Neural cell (in vitro differentiated cells): ENCODE results near the gene TNNT2.

Experiments used
- CTCF ChIP-seq: fragments of 450-650 bp; IDR thresholded peaks from 2 replicates; pipeline ENCODE4 v1.5.1; 2014; ENCODE audit warnings: antibody characterized with exemption, mild to moderate bottlenecking, moderate library complexity; ENCODE audit not compliant: poor library complexity, severe bottlenecking
- EP300 ChIP-seq: fragments of 450-650 bp; conservative IDR thresholded peaks from 2 replicates; pipeline ENCODE4 v1.6.1; 2014; ENCODE audit warnings: antibody characterized with exemption, mild to moderate bottlenecking, moderate library complexity; ENCODE audit not compliant: poor library complexity, severe bottlenecking
- EZH2 ChIP-seq: fragments of 200-600, 300-800 bp; shearing (Covaris generic), sonication (generic); IDR thresholded peaks from 2 replicates; pipeline ENCODE4 v1.6.1; 2014; ENCODE audit warnings: antibody characterized with exemption, low read length, borderline replicate concordance, mild to moderate bottlenecking; ENCODE audit not compliant: insufficient read depth, poor library complexity, severe bottlenecking
- MXI1 ChIP-seq: fragments of 450-650 bp; conservative IDR thresholded peaks from 2 replicates; pipeline ENCODE4 v1.6.1; 2014; ENCODE audit warnings: antibody characterized with exemption, mild to moderate bottlenecking; ENCODE audit not compliant: poor library complexity, severe bottlenecking
- POLR2AphosphoS5 ChIP-seq: IDR thresholded peaks from 2 replicates; pipeline ENCODE4 v1.6.1; 2012
- RAD21 ChIP-seq: fragments of 450-650 bp; conservative IDR thresholded peaks from 2 replicates; pipeline ENCODE4 v1.6.1; 2014; ENCODE audit warnings: antibody characterized with exemption, mild to moderate bottlenecking, moderate library complexity
- REST ChIP-seq: IDR thresholded peaks from 2 replicates; pipeline ENCODE4 v1.6.1; 2012; ENCODE audit warnings: borderline replicate concordance
- TAF1 ChIP-seq: IDR thresholded peaks from 2 replicates; pipeline ENCODE4 v1.6.1; 2012; ENCODE audit warnings: low read depth

- TF ChIP-seq CTCF = no peak
- no peak for TF ChIP-seq EZH2
- no peak for TF ChIP-seq RAD21
- no peak for TF ChIP-seq MXI1
- no peak for TF ChIP-seq EP300
- TF ChIP-seq POLR2AphosphoS5 = no peak
- no peak for TF ChIP-seq TAF1
- TF ChIP-seq REST = no peak
Observed at GRCh38 chr1:201406831-201407406, 29.4 kb upstream of the TNNT2 start.
